ENCODE results near the gene MC3R. TPM values are rescaled to one million over a fixed set of nuclear protein-coding genes. Genes with fewer than 3 reads are reported as not detected.

Gene MC3R
- total RNA-seq, 1 donor, result not detected

Small RNA genes lying within 50 kb of the gene (small RNA-seq; reads per million reads assigned to genes)
- not detected for gene RNA5SP487

Other genes starting within 250 kb of the MC3R start
- not detected in 2 replicates for gene CBLN4, start 243.2 kb upstream of the MC3R start, total RNA-seq (ENCODE audit: low replicate concordance)
- gene FAM210B, start 110.2 kb downstream of the MC3R start, total RNA-seq (ENCODE audit: low replicate concordance), result 53.3 and 56.1 TPM in 2 replicates
- gene AURKA, start 143.5 kb downstream of the MC3R start, total RNA-seq (ENCODE audit: low replicate concordance), result 2.1 and 29.1 TPM in 2 replicates
- gene CSTF1, start 143.9 kb downstream of the MC3R start, total RNA-seq (ENCODE audit: low replicate concordance), result 36.1 and 49.6 TPM in 2 replicates
- gene CASS4, start 163.5 kb downstream of the MC3R start, total RNA-seq (ENCODE audit: low replicate concordance), result 0.09 and 0.49 TPM in 2 replicates
- gene RTF2, start 219.9 kb downstream of the MC3R start, total RNA-seq (ENCODE audit: low replicate concordance), result 61.5 and 66.1 TPM in 2 replicates

Measured in fibroblast of the aortic adventitia (primary cell).